ENCODE results near the gene RUFY3.
A peak's percentile ranks its signal among the peaks of the same experiment; 100 is the strongest.
"Not testable (repeated sequence)": the region's sequence is repeated elsewhere in the genome, so short reads cannot be mapped to it uniquely, and the experiment has no call there.

Gene RUFY3

DNA sequence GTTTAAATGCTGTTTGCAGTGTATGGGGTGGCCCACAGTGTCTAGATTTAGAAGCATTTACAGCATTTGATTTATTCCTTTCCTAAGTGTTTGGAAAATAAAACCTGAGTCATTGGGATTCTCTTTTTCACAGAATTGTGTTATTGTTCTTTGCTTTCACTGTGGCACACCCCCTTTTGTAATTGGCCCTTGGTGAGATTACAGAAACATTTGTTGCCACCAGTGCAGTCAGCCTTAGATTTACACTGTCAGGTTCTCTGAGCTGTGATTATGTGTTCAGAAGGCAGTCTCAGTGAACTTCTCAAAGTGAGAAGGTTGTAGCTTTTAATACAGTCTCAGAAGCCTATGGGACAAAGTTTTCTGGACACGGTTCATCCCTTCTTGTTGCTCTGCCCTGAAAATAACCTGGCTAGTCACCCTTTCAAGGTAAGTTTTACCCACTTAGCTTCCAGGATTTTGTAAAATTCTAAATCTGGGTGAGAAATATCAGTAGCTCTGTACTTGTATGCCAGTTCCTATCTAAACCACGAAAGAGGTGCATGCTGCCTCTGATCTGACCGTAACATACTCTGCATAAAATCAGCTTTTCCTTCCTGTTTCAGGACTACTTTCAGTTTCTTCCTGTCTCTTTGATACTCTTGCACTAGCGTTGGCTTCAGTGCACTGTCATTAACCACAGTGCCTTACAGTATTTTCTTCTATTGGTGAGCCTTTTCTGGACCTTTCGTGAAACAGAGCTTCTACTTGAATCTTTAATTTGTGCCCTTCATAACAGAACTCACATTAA is 12.6 kb downstream of the RUFY3 start:
- no peak overlapping the region for H3K27ac ChIP-seq
- no peak for TF ChIP-seq ZFX (IDR thresholded peaks at IDR 0.05; ENCODE audit: borderline replicate concordance)
- TF ChIP-seq, protein P1, sequence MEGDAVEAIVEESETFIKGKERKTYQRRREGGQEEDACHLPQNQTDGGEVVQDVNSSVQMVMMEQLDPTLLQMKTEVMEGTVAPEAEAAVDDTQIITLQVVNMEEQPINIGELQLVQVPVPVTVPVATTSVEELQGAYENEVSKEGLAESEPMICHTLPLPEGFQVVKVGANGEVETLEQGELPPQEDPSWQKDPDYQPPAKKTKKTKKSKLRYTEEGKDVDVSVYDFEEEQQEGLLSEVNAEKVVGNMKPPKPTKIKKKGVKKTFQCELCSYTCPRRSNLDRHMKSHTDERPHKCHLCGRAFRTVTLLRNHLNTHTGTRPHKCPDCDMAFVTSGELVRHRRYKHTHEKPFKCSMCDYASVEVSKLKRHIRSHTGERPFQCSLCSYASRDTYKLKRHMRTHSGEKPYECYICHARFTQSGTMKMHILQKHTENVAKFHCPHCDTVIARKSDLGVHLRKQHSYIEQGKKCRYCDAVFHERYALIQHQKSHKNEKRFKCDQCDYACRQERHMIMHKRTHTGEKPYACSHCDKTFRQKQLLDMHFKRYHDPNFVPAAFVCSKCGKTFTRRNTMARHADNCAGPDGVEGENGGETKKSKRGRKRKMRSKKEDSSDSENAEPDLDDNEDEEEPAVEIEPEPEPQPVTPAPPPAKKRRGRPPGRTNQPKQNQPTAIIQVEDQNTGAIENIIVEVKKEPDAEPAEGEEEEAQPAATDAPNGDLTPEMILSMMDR (IDR thresholded peaks at IDR 0.05), result no peak

- TF ChIP-seq, protein P1 (IDR thresholded peaks at IDR 0.05), result no peak
- TF ChIP-seq ZFX (IDR thresholded peaks at IDR 0.05; ENCODE audit: borderline replicate concordance), result no peak
- H3K27ac ChIP-seq, result no peak overlapping the region
Observed at GRCh38 chr4:70734971-70735370, 13.2 kb downstream of the RUFY3 start.

DNA sequence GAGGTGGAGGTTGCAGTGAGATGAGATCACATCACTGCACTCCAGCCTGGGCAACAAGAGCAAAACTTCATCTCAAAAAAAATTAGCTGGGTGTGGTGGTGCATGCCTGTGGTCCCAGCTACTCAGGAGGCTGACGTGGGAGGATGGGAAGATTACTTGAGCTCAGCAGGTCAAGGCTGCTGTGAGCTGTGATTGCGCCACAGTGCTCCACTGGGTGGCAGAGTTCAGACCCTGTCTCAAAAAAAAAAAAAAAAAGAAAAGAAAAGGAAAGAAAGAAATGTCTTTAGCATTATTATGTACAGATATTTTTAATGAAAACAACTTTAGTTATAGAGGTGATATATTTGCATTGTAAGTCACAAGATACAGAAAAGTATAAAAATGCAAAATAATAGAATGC is 14.2 kb downstream of the RUFY3 start:
- not testable (repeated sequence) for H3K27ac ChIP-seq
- TF ChIP-seq, protein P1 (IDR thresholded peaks at IDR 0.05), result peak; percentile 54

- TF ChIP-seq ZFX (IDR thresholded peaks at IDR 0.05; ENCODE audit: borderline replicate concordance), result no peak
- TF ChIP-seq, protein P1 (IDR thresholded peaks at IDR 0.05), result no peak
- no peak overlapping the region for H3K27ac ChIP-seq
Observed at GRCh38 chr4:70737006-70737405, 15.2 kb downstream of the RUFY3 start.

DNA sequence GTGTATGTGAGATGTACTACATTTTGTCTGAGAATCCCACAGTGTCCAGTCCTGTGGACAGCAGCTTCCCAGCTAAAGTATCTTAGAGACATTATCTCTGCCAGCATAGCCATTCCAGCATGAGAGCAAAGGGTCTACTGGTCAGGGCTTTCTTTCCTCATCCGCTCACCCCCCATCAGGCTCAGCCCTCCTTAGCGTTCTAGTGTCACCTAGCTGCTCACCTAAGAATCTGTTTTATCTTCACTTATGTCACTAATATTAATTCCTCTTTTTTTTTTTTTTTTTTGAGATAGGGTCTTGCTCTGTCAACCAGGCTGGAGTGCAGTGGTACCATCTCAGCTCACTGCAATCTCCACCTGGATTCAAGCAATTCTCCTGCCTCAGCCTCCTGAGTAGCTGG is 15.6 kb downstream of the RUFY3 start:
- TF ChIP-seq, protein P1 (IDR thresholded peaks at IDR 0.05), result no peak
- no peak for TF ChIP-seq ZFX (IDR thresholded peaks at IDR 0.05; ENCODE audit: borderline replicate concordance)
- H3K27ac ChIP-seq, result no peak overlapping the region

DNA sequence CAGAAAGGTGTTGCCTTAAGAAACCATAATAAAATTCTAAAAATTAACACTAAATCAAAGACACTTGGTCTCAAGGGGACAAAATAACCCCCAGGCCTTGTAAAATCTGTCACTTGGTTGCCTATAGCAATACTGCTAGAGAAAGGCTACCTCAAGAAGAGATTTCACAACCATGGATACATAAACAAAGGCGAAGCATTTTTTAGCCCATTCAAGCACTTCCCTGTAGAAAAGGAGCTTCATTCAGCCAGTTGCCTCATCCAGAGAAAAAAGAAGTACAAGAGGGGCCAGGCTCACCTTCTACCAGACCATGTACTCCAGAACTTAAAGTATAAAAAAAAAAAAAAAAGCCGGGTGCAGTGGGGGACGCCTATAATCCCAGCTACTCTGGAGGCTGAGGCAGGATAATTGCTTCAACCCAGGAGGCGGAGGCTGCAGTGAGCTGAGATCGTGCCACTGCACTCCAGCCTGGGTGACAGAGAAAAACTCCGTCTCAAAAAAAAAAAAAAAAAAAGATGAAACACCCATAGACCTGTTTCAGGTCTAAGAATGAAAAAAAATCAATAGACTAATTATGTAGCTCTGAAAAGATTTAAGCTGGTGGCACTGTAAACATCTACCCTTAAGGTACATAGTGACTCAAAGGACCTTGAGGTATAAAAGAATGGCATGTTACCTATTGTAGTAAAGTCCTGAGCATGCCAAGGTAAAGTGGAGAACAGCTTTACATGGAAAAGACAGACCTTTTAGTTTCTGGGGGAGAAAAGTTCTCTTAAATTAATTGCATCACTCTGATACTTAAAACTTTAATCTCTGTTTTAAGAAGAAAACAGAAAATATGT is 18.0 kb downstream of the RUFY3 start:
- H3K27ac ChIP-seq, result no peak overlapping the region
- no peak for TF ChIP-seq ZFX (IDR thresholded peaks at IDR 0.05; ENCODE audit: borderline replicate concordance)
- TF ChIP-seq, protein P1 (IDR thresholded peaks at IDR 0.05), result no peak
